ENCODE data around the gene FBXL20.

DNA sequence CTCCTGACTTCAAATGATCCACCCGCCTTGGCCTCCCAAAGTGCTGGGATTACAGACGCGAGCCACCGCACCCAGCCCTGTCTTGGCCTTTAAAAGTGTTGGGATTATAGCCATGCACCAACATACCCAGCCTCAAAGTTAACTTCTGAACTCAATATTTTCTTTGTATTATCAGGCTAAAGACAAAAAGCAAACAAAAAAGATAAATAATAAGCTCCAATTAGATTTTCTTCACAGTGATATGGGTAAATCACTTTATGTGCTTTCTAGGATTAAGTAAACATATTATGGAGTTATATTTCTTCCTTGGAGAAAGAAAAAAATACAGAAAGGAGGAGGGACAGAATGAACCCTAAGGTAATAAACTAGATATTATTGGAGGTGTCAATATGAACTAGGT is 74.3 kb downstream of the FBXL20 start:
- TF ChIP-seq, protein P1, sequence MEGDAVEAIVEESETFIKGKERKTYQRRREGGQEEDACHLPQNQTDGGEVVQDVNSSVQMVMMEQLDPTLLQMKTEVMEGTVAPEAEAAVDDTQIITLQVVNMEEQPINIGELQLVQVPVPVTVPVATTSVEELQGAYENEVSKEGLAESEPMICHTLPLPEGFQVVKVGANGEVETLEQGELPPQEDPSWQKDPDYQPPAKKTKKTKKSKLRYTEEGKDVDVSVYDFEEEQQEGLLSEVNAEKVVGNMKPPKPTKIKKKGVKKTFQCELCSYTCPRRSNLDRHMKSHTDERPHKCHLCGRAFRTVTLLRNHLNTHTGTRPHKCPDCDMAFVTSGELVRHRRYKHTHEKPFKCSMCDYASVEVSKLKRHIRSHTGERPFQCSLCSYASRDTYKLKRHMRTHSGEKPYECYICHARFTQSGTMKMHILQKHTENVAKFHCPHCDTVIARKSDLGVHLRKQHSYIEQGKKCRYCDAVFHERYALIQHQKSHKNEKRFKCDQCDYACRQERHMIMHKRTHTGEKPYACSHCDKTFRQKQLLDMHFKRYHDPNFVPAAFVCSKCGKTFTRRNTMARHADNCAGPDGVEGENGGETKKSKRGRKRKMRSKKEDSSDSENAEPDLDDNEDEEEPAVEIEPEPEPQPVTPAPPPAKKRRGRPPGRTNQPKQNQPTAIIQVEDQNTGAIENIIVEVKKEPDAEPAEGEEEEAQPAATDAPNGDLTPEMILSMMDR (IDR thresholded peaks at IDR 0.05; ENCODE audit: extremely low read depth in 1 of 2, insufficient read depth in 1 of 2, low read depth in 1 of 2, low read length in 2 of 2), result no peak
- no peak for TF ChIP-seq EZH2 (IDR thresholded peaks at IDR 0.05; ENCODE audit: borderline replicate concordance, low read depth, low read length, severe bottlenecking)

All from endothelial cell of umbilical vein (primary cell).